Stimulated activated CD4-positive, alpha-beta T cell treated with anti-CD3 and anti-CD28 coated beads, Interleukin-15, amount 100 ng/mL, for 24 hours (primary cell): ENCODE measurements around the gene IGFLR1.
A peak's percentile ranks its signal among the peaks of the same experiment; 100 is the strongest.

Experiments used
- DNase-seq: peaks from one replicate; pipeline ENCODE4 v3.0.0-alpha.2; 2020

IGFLR1 gene

GRCh38 chr19:35742121-35742724, at the start of gene IGFLR1:
IGFLR1 (minus strand) TSS chr19:35742452; CDS start chr19:35741180, 1,272 bp downstream.
- DNase-seq: peak; percentile 82

GRCh38 chr19:35791814-35792279, 49.6 kb upstream of the IGFLR1 start:
- no peak for DNase-seq

GRCh38 chr19:35790981-35791813, 48.9 kb upstream of the IGFLR1 start:
- peak; percentile 26 for DNase-seq

DNA sequence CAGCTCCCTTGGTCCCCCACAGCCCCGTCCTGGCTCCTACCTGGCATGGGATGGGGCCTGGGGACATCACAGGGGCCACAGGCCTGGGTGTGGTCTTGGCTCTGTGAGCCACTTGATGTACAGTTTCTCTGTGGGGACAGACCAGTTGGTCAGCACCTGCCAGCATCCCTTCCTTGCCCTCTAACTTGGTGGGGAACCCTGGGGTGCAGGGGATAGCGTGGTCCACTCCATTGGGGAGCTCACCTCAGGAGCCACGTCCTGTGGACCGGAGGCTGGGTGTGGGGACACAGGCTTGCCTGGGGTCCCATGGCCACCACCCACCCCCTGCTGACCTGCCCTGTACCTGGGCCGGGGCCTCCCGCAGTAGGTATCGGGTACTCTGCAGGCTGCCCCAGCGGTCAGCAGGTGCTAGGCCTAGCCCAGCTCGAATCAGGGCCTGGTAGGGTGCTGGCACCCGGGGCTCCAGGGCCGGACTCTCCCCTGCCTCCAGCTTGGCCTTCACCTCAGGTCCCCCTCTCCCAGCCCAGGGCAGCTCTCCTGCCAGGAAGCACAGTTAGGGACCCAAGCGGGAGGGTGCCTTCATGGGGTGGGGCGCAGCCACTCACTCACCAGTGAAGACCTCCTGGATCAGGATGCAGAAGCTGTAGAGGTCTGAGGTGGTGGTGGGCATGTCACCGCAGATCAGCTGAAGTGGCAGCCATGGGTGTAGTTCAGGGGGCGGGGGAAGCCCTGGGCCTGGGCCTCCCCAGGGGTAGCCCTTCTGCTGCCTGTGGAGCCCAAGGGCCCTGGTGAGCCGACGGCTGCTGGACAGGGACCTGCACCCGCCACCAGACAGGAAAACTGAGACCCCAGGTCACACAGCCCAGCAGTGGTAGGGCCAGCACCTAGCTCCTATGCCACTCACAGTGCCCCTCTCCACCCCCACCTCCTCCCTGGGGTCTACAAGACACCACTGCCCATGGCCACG, 48.0 kb upstream of the IGFLR1 start:
- no peak for DNase-seq

DNA sequence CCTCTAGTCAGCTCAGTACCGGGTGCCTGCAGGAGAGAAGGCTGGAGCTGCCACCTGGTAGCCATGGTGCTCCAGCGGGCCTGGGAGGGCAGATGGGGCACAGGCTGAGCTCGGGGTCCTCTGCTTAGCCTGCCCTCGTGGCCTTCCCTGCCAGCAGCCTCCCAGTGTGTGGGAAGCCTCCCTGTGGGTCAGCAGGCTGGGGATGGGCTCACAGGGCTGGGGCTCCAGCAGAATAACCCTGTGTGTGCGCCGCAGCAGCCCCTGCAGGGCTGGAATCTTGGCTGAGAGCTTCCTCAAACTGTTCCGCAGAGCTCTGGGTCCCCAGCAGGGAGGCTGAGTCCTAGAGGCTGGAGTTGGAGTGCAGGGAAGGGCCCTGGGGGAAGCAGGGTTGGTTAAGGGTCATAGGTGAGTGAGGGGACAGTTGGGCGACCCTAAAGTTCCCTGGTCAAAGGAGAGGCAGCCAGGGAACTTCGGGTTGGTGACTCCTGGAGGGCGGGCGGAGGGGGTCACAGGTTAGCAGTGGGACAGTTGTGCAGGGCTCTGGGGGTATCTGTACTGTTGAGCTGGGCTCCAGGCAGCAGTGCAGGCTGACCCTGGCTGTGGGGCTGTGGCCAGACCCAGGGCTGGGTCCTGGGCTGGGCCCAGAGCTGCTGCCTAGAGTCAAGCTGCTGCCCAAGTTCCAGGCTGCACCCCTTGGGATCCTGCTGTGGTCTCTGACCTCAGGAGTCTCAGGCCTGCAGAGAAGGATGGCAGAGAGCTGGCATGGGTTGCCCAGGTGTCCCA, 47.1 kb upstream of the IGFLR1 start:
- no peak for DNase-seq

DNA sequence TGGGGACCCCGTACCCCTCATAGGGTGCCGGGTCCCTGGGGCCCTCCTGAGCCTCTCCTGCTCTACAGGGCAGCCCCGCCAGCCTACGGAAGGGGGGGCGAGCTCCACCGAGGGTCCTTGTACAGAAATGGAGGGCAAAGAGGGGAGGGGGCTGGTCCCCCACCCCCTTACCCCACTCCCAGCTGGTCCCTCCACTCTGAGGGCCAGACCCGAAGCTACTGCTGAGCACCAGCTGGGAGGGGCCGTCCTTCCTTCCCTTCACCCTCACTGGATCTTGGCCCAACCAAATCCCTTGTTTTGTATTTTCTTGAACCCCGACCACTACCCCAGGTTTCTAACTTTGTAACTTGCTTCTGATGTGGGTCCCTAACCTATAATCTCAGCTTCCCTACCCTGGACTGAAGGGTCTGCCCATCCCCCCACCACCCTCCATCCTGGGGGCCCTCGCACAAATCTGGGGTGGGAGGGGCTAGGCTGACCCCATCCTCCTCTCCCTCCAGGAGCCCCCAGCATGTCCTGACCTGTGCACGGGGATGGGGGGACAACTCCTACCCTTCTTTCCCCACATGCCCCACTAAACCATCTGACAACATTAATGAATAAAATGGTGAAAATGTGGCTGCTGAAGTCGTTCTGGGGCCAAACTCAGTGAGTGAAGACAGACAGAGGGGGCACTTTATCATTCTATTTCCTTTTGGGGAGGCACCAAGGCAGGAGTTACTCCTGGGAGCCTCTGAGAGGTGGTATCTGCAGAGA, 46.1 kb upstream of the IGFLR1 start:
- no peak for DNase-seq

GRCh38 chr19:35787227-35787799, 45.1 kb upstream of the IGFLR1 start:
- DNase-seq: no peak

DNA sequence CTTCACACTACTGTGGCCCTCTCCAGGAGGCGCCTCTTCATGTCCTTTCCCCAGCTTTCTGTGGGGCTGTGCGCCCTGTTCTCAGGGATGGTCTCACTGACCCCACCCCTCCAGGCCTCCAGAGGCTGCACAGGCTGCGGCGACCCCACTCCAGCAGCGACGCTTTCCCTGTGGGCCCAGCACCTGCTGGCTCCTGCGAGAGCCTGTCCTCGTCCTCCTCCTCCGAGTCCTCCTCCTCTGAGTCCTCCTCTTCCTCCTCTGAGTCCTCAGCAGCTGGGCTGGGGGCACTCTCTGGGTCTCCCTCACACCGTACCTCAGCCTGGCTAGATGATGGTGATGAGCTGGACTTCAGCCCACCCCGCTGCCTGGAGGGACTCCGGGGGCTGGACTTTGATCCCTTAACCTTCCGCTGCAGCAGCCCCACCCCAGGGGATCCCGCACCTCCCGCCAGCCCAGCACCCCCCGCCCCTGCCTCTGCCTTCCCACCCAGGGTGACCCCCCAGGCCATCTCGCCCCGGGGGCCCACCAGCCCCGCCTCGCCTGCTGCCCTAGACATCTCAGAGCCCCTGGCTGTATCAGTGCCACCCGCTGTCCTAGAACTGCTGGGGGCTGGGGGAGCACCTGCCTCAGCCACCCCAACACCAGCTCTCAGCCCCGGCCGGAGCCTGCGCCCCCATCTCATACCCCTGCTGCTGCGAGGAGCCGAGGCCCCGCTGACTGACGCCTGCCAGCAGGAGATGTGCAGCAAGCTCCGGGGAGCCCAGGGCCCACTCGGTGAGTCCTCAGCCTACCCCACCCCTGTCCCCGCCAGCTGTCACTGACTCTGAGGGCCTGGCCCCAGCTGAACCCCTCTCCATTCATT, 44.3 kb upstream of the IGFLR1 start:
- DNase-seq: no peak

DNA sequence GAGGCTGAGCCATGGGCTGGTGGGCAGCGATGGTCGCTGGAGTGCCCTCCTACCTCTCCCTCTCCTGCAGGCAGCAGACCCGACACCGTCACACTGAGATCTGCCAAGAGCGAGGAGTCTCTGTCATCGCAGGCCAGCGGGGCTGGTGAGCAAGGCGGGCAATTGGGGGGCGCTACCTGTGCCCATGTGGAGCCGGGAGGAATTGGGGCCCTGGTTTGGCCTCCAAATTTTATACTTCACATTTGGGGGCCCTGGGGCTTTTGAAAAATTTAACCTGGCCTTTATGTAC, 43.0 kb upstream of the IGFLR1 start:
- DNase-seq: no peak

DNA sequence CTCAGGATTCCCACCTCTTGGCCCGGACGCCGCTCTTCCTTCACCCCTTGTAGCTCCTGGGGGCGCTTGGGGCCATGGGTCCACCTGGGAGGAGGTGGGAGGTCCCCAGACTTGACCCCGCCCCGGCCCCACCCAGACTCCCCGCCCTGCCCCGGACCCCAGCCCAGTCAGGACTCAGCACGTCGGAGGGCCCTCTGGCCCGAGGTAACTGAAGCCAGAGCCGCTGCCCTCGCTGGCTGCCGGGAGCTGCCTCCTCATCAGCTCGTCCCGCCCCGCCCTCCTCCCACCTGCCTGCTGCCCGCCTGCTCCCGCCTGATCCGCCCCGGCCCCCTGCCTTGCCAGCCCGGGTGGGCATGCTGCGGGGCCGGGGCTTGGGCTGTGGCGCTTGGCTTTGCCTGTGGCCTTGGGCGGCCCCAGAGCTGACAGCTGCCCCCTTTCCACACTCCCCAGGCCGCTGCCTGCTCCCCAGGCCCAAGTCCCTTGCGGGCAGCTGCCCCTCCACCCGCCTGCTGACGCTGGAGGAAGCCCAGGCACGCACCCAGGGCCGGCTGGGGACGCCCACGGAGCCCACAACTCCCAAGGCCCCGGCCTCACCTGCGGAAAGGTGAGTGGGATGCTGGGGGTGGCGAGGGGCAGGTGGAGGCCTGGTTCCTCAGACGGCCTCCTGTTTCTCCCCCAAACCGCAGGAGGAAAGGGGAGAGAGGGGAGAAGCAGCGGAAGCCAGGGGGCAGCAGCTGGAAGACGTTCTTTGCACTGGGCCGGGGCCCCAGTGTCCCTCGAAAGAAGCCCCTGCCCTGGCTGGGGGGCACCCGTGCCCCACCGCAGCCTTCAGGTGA, 42.5 kb upstream of the IGFLR1 start:
- no peak for DNase-seq

DNA sequence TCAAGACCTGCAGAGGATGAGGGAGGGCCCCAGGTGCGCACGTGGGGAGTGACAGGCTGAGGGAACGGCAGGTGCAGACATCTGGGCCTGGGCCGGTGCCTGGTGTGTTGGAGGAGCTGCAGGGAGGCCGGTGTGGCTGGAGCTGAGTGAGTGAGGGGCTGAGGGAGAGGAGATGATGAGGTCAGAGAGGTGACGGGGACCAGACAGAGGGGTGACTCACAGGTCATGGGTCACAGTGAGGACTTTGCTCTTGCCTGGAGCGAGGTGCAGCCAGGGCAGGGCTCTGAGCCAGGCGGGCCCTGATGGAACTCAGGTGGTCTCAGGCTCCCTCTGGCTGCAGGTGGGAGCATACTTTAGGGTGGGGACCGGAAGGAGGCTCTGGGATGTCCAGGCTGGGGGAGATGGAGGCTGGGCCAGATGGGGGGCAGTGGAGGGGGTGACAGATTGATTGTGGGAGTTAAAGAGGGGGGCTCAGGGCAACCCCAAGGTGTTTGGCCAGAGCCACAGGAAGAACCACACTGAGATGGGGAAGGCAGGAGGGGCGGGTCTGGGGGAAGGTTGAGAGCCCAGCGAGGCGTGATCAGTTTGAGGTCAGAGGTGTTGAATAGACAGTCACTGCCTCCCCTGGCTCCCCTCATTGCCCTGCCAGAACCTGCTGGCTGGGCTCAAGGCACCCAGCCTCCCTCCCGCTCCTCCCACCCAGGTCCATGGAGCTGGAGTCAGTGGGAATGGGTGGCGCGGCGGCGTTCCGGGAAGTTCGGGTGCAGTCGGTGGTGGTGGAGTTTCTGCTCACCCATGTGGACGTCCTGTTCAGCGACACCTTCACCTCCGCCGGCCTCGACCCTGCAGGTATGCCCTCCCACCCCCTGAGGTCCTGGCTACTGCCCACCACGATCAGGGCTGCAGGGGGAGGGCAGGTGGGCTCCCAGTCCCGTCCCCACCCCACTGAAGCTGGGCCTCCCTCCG, 41.5 kb upstream of the IGFLR1 start:
- no peak for DNase-seq

GRCh38 chr19:35782589-35782988, 40.3 kb upstream of the IGFLR1 start:
- DNase-seq: no peak

DNA sequence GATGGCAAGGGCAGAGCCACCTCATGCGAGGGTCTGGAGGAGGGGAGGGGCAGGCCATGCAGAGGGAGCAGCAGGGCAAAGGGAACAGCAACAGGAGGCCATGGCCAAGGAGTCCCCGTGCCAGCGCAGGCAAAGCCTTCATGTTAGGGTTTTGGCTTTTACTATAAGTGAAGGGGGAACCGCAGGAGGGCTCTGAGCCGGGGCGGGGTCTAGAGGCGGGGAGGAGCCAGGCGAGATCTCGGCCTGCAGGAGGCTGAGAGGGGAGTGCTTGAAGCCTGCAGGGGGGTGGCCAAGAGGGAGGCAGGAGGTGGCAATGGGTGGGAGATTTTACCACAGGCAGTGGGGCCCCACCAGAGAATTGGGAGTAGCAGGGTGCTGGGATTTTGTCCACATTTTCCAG, 39.4 kb upstream of the IGFLR1 start:
- DNase-seq: no peak

GRCh38 chr19:35780717-35781116, 38.5 kb upstream of the IGFLR1 start:
- DNase-seq: no peak

DNA sequence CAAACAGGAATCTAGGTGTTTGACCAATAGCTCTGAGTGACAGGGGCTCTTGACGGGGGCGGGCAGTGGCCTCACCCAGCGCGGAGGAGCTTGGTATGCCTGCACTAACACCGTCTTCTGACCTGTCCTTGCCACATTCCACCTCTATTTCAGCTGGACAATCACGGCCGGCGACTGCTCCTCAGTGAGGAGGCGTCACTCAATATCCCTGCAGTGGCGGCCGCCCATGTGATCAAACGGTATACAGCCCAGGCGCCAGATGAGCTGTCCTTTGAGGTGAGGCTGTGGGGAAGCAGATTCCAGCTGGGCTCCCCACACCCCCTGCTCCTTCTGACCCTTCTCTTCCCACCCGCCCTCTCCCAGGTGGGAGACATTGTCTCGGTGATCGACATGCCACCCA, 37.8 kb upstream of the IGFLR1 start:
- no peak for DNase-seq

GRCh38 chr19:35779033-35779432, 36.8 kb upstream of the IGFLR1 start:
- DNase-seq: no peak

GRCh38 chr19:35777961-35778360, 35.7 kb upstream of the IGFLR1 start:
- no peak for DNase-seq
